Muscle of arm (tissue), 12 donors: Measurements from ENCODE around the gene COL6A6. TPM values are rescaled to one million over a fixed set of nuclear protein-coding genes. Genes with fewer than 3 reads are reported as not detected.
"Not testable (repeated sequence)": the region's sequence is repeated elsewhere in the genome, so short reads cannot be mapped to it uniquely, and the experiment has no call there.

Source experiments
- DNase-seq: peaks from one replicate; pipeline ENCODE4 v3.0.0-alpha.2; 2013
- polyA plus RNA-seq, 12 donors: library from polyadenylated mRNA; unstranded; fragments of 120-200 nt; gene quantifications; one replicate each; pipeline ENCODE4 v1.2.1, GENCODE V29; 2013; ENCODE audit not compliant: insufficient read length in 12 of 12

Gene COL6A6
- polyA plus RNA-seq, 12 donors = 79.3 to 146 (median 114) TPM; not detected in 1

- no peak for DNase-seq
Measured at GRCh38 chr3:130529486-130530215, 12.7 kb downstream of the COL6A6 start.

- DNase-seq = no peak
Measured at GRCh38 chr3:130533247-130533646, 16.3 kb downstream of the COL6A6 start.

DNA sequence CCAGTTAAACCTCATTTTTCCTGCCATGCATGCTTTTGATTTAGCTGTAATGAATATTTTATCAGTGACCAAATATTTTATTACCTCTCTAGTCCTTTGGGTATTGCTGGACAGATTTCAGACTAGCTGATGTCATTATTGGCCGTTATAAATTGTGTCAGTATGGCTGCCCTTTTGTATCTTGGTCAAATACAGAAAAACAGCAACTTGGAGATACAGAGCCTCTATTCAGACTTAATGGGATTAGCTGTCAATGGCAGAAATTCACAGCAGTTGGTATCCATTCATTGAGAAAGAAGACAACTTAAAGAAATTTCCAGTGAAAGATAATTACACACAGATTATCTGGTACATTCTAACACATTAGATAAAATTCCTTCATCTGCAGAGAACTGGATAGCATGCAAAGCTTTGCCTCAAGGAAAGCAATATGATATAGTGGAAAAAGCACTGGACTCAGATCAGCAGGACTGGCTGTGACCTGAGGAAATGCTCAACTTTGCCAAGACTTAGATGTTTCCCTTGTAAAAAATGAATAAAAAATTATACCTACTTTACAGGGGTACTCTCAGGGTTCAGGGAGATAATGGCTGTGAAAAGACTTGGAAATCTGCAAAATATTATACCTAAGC, 20.8 kb downstream of the COL6A6 start:
- DNase-seq = peak; percentile 59

- DNase-seq = no peak
Measured at GRCh38 chr3:130539005-130539404, 22.0 kb downstream of the COL6A6 start.

- DNase-seq = no peak
Measured at GRCh38 chr3:130543322-130543721, 26.3 kb downstream of the COL6A6 start.

DNA sequence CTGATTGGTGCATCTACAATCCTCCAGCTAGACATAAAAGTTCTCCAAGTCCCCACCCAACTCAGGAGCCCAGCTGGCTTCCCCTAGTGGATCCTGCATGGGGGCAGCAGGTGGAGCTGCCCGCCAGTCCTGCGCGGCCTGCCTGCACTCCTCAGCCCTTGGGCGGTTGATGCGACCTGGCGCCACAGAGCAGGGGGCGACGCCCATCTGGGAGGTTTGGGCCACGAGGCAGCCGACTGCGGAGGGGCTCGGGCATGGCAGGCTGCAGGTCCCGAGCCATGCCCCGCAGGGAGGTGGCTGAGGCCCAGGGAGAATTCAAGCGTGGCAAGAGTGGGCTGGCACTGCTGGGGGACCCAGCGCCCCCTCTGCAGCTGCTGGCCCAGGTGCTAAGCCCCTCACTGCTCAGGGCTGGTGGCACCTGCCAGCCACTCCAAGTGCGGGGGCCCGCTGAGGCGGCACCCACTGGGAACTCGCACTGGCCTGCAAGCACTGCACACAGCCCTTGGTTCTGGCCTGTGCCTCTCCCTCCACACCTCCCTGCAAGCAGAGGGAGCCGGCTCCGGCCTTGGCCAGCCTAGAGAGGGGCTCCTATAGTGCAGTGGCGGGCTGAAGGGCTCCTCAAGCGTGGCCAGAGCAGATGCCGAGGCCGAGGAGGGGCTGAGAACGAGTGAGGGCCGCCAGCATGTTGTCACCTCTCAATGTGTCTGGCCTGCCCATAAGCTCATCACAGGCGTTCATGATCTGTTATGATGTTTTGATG, 30.1 kb downstream of the COL6A6 start:
- DNase-seq = no peak

DNA sequence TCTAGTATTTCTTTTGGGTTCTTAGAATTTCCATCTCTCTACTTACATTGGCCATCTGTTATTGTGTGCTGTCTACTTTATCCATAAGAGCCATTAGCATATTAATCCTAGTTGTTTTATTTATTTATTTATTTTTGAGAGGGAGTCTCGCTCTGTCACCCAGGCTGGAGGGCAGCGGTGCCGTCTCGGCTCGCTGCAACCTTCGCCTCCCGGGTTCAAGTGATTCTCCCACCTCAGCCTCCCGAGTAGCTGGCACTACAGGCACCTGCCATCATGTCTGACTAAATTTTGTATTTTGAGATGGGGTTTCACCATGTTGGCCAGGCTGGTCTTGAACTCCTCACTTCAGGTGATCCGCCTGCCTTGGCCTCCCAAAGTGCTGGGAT, 30.7 kb downstream of the COL6A6 start:
- DNase-seq = not testable (repeated sequence)

DNA sequence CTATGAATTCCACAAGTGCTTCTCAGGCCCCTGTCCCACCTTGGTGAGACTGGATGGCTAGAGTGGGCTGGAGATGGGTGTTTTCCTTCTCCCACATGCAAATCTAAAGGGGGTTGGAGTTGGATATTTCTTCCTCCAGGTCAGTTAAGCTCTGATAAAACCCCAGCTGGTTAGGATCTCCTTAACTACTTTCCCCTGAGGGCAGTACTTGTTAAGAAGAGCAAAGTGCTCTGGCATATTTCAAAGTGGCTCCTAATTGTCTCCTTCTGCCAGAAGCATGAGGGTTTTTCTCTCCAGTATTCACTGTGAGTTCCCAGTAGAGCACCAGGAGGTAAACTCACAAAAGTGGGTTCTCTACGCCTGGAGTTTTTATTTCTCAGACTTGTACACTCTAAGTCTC, 31.4 kb downstream of the COL6A6 start:
- no peak for DNase-seq

DNA sequence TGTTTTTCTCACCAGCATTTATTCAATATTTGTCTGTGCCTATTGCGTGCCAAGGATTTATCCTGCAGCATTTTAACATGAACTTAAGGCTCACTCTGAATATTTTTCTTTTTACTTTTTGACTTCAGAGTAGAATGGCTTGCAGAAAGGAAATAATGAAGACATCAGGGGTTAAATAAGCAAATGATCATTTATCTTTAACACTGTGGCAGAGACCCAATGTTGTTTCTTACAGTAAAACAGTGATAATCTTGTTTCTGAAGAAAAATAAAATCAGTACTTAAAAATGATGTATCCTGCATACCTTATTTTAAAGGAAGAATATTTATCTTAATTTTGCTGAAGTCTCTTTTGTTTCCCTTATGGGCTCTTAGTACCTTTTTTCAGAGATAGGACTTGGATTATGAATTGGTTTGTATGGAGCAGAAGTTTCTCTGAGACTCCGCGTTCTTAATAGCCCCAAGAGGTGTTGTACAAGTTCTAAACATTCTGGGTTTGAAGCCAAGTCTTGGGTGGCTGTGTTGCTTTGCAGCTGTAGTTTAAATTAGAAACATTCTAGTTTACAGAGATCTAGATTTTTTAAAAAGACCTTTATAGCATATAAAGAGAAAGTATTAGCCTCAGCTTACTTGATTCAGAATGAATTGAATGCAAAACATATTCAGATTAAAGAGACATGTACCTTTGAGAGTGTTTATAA, 40.5 kb downstream of the COL6A6 start:
- DNase-seq = peak; percentile 74

DNA sequence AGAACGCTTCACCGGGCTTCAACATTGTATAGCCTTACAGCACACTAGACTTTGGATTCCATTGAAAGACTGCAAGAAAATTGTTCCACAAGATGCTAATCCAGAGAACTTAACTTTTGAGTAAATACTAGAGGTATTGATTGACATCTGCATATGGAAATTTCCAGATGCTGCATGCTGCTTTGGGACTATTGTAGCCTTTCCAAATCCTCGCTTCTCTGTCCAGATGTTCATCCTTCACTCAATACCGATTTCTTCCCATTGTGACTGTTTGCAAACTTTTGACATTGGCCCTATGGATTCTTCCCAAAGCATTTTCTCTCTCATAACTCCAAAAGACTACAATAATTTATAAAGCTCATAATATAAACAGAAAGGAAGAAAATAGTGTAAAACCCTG, 41.4 kb downstream of the COL6A6 start:
- peak; percentile 81 for DNase-seq

- DNase-seq = no peak
Measured at GRCh38 chr3:130565224-130565623, 48.2 kb downstream of the COL6A6 start.

Other genes with a start within 250 kb of the COL6A6 start
- under 1 TPM in 10 of 12 donors, not detected in 2; 0.03 to 0.29 (median 0.09) TPM for gene COL6A5, start 171.5 kb upstream of the COL6A6 start, polyA plus RNA-seq
- 10 to 100 TPM in 11 of 12 donors, not detected in 1; 24.6 to 38.1 (median 31.0) TPM for gene PIK3R4, start 229.7 kb downstream of the COL6A6 start, polyA plus RNA-seq